Diencephalon (tissue), 1 donor: ENCODE measurements around the gene PLEKHA4. TPM values are rescaled to one million over a fixed set of nuclear protein-coding genes. Genes with fewer than 3 reads are reported as not detected.

Experiments used
- small RNA-seq: library from RNA; depleted of rRNA; stranded (forward); fragments of <200 nt; gene quantifications from one replicate; pipeline ENCODE3, GENCODE V24; 2014
- total RNA-seq: library from RNA; depleted of rRNA; stranded (reverse); fragments of >200 nt; gene quantifications from one replicate; pipeline ENCODE4 v1.2.3, GENCODE V29; 2014

Gene PLEKHA4
- total RNA-seq, result 2.3 TPM

GRCh38 chr19:48868114-48868886 is at the start of gene PLEKHA4:
TSS of gene PLEKHA4 (minus strand) at chr19:48868617. CDS start at chr19:48867620, 997 bp downstream.

GRCh38 chr19:48899781-48900476 is 31.5 kb upstream of the PLEKHA4 start, which contains the start of gene NUCB1:
TSS of gene NUCB1 (plus strand) at chr19:48900312. CDS start at chr19:48900797, 485 bp downstream.

GRCh38 chr19:48872182-48872883 is 3.9 kb upstream of the PLEKHA4 start, which contains the start of gene PPP1R15A:
TSS of gene PPP1R15A (plus strand) at chr19:48872421. CDS start at chr19:48873234, 813 bp downstream.

GRCh38 chr19:48836089-48837017 is 32.1 kb downstream of the PLEKHA4 start, which contains the start of gene HSD17B14:
TSS of gene HSD17B14 (minus strand) at chr19:48836491. CDS start at chr19:48836411, 80 bp downstream.

Small RNA genes lying within 50 kb of the gene (small RNA-seq; reads per million reads assigned to genes)
- gene RNU6-317P, result not detected

Other genes with a start within 250 kb of the PLEKHA4 start
- gene RPL18, start 249.4 kb downstream of the PLEKHA4 start, total RNA-seq, result 1,122 TPM
- gene SPHK2, start 249.1 kb downstream of the PLEKHA4 start, total RNA-seq, result 12.5 TPM
- 7.6 TPM for gene DBP, start 231.2 kb downstream of the PLEKHA4 start, total RNA-seq
- gene CA11, start 222.4 kb downstream of the PLEKHA4 start, total RNA-seq, result 21.9 TPM
- gene NTN5, start 195.6 kb downstream of the PLEKHA4 start, total RNA-seq, result not detected
- 0.46 TPM for gene FUT2, start 172.6 kb downstream of the PLEKHA4 start, total RNA-seq
- 1.6 TPM for gene MAMSTR, start 148.9 kb downstream of the PLEKHA4 start, total RNA-seq
- gene RASIP1, start 128.0 kb downstream of the PLEKHA4 start, total RNA-seq, result 4.8 TPM
- gene IZUMO1, start 121.7 kb downstream of the PLEKHA4 start, total RNA-seq, result not detected
- gene FUT1, start 116.0 kb downstream of the PLEKHA4 start, total RNA-seq, result 10.8 TPM
- not detected for gene FGF21, start 113.1 kb downstream of the PLEKHA4 start, total RNA-seq
- 17.1 TPM for gene BCAT2, start 57.6 kb downstream of the PLEKHA4 start, total RNA-seq
- 5.3 TPM for gene HSD17B14, start 32.1 kb downstream of the PLEKHA4 start, total RNA-seq
- gene PPP1R15A, start 3.8 kb upstream of the PLEKHA4 start, total RNA-seq, result 21.5 TPM
- gene TULP2, start 30.1 kb upstream of the PLEKHA4 start, total RNA-seq, result 0.46 TPM
- gene NUCB1, start 31.7 kb upstream of the PLEKHA4 start, total RNA-seq, result 69.9 TPM
- gene DHDH, start 65.1 kb upstream of the PLEKHA4 start, total RNA-seq, result 2.3 TPM
- 15.7 TPM for gene BAX, start 86.3 kb upstream of the PLEKHA4 start, total RNA-seq
- 812 TPM for gene FTL, start 96.7 kb upstream of the PLEKHA4 start, total RNA-seq
- gene GYS1, start 124.7 kb upstream of the PLEKHA4 start, total RNA-seq, result 18.9 TPM
- 113 TPM for gene RUVBL2, start 125.3 kb upstream of the PLEKHA4 start, total RNA-seq
- not detected for gene LHB, start 148.5 kb upstream of the PLEKHA4 start, total RNA-seq
- not detected for gene CGB3, start 155.7 kb upstream of the PLEKHA4 start, total RNA-seq
- not detected for gene CGB2, start 163.3 kb upstream of the PLEKHA4 start, total RNA-seq
- gene CGB1, start 168.3 kb upstream of the PLEKHA4 start, total RNA-seq, result not detected
- gene CGB5, start 175.2 kb upstream of the PLEKHA4 start, total RNA-seq, result not detected
- gene CGB8, start 180.5 kb upstream of the PLEKHA4 start, total RNA-seq, result not detected
- not detected for gene CGB7, start 189.1 kb upstream of the PLEKHA4 start, total RNA-seq
- gene NTF4, start 196.2 kb upstream of the PLEKHA4 start, total RNA-seq, result not detected
- not detected for gene KCNA7, start 204.1 kb upstream of the PLEKHA4 start, total RNA-seq
- 125 TPM for gene SNRNP70, start 216.8 kb upstream of the PLEKHA4 start, total RNA-seq
- 40.1 TPM for gene LIN7B, start 245.8 kb upstream of the PLEKHA4 start, total RNA-seq